Measurements from ENCODE around the gene PCDH9.

PCDH9 gene

DNA sequence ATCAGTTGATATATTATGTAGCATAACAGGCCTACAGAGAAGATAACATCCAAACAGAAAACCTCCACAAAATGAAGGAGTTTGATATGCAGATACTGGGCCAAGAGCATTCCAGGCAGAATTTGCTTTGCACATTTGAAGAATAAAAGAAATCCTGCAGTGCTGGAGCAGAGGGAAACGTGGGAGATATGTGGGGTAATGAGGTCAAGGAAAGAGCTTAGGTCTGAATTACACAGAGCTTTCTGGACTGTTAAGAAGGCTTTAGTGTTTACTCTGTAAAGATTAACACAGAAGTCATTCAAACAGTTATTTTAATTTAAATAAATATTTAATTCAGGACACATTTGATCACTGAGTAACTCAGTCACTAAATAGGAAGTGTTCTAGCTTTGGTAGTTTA lies 692.7 kb downstream of the PCDH9 start:
- Histone ChIP-seq H3K27me3 (ENCODE audit: low read length) (no peaks in the 10 kb centered on the region), H3K9me3 (ENCODE audit: insufficient read depth, low read length) (no peaks in the 10 kb centered on the region), H3K9ac (ENCODE audit: low read length) (no peak overlapping the region), H4K20me1 (ENCODE audit: low read depth, low read length) (no peaks in the 10 kb centered on the region), H3K4me2 (ENCODE audit: low read depth, low read length, poor library complexity, severe bottlenecking) (no peak overlapping the region), H3F3A (ENCODE audit: insufficient read depth) (no peaks in the 10 kb centered on the region), H3K79me2 (ENCODE audit: insufficient read depth, low read length) (no peaks in the 10 kb centered on the region), H3K27ac (ENCODE audit: low read depth, low read length) (no peak overlapping the region), H3K9me2 (replicated peaks; ENCODE audit: insufficient read depth, low read length) (no peaks in the 10 kb centered on the region), H3K36me3 (ENCODE audit: low read length) (no peaks in the 10 kb centered on the region), H3K4me3 (ENCODE audit: insufficient read depth, low read length, poor library complexity, severe bottlenecking) (no peak overlapping the region), H2AFZ (ENCODE audit: low read depth, low read length, severe bottlenecking) (no peak overlapping the region)
- TF ChIP-seq CTCF (IDR thresholded peaks at IDR 0.05; ENCODE audit: insufficient read depth, low read length, poor library complexity, severe bottlenecking) (no peak), EZH2phosphoT487 (conservative IDR thresholded peaks at IDR 0.05; ENCODE audit: low read length) (no peak)

GRCh38 chr13:66536746-66537145 lies 693.4 kb downstream of the PCDH9 start:
- TF ChIP-seq CTCF (IDR thresholded peaks at IDR 0.05; ENCODE audit: insufficient read depth, low read length, poor library complexity, severe bottlenecking) = no peak
- TF ChIP-seq EZH2phosphoT487 (conservative IDR thresholded peaks at IDR 0.05; ENCODE audit: low read length) = no peak
- no peaks in the 10 kb centered on the region for H3F3A ChIP-seq (ENCODE audit: insufficient read depth)

DNA sequence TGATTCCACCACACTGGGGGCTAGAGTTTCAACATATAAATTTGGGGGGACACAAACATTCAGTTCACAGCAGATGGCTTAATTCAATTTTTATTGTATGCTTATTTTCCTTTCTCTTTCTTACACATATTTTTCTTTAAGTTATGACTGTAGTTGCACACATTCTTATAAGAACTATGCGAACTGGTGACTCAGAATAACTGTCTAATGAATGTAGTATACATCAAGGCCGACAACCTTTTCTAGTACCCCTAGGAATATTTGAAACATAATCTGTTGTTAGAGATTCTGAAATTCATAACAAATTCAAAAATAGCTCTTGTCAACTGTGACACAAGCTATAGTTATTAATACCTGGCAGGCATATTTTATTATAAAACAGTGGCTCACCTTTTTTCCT lies 695.6 kb downstream of the PCDH9 start:
- Histone ChIP-seq H3K9ac (ENCODE audit: low read length) (no peak overlapping the region), H3K4me3 (ENCODE audit: insufficient read depth, low read length, poor library complexity, severe bottlenecking) (no peak overlapping the region), H4K20me1 (ENCODE audit: low read depth, low read length) (no peaks in the 10 kb centered on the region), H3K36me3 (ENCODE audit: low read length) (no peaks in the 10 kb centered on the region), H3K4me2 (ENCODE audit: low read depth, low read length, poor library complexity, severe bottlenecking) (no peak overlapping the region), H3K27ac (ENCODE audit: low read depth, low read length) (no peak overlapping the region), H3K27me3 (ENCODE audit: low read length) (no peaks in the 10 kb centered on the region), H3F3A (ENCODE audit: insufficient read depth) (no peaks in the 10 kb centered on the region), H3K9me2 (replicated peaks; ENCODE audit: insufficient read depth, low read length) (no peaks in the 10 kb centered on the region), H3K79me2 (ENCODE audit: insufficient read depth, low read length) (no peaks in the 10 kb centered on the region), H3K9me3 (ENCODE audit: insufficient read depth, low read length) (no peaks in the 10 kb centered on the region), H2AFZ (ENCODE audit: low read depth, low read length, severe bottlenecking) (no peak overlapping the region)
- TF ChIP-seq EZH2phosphoT487 (conservative IDR thresholded peaks at IDR 0.05; ENCODE audit: low read length) (no peak), CTCF (IDR thresholded peaks at IDR 0.05; ENCODE audit: insufficient read depth, low read length, poor library complexity, severe bottlenecking) (no peak)

More at GRCh38 chr13:66536746-66537145, 693.4 kb downstream of the PCDH9 start:
- Histone ChIP-seq H2AFZ (ENCODE audit: low read depth, low read length, severe bottlenecking) (peak overlapping the region; percentile 16), H3K27ac (ENCODE audit: low read depth, low read length) (no peak overlapping the region), H3K79me2 (ENCODE audit: insufficient read depth, low read length) (no peaks in the 10 kb centered on the region), H3K27me3 (ENCODE audit: low read length) (no peaks in the 10 kb centered on the region), H3K36me3 (ENCODE audit: low read length) (no peaks in the 10 kb centered on the region), H3K9ac (ENCODE audit: low read length) (no peak overlapping the region), H3K9me2 (replicated peaks; ENCODE audit: insufficient read depth, low read length) (no peaks in the 10 kb centered on the region), H3K4me3 (ENCODE audit: insufficient read depth, low read length, poor library complexity, severe bottlenecking) (no peak overlapping the region), H4K20me1 (ENCODE audit: low read depth, low read length) (no peaks in the 10 kb centered on the region), H3K4me2 (ENCODE audit: low read depth, low read length, poor library complexity, severe bottlenecking) (no peak overlapping the region), H3K9me3 (ENCODE audit: insufficient read depth, low read length) (no peaks in the 10 kb centered on the region)

All from SU-DHL-6 (cell line).